HL-60 (cell line): Measurements from ENCODE around the gene FDXACB1.

Experiments
- CTCF ChIP-seq: IDR thresholded peaks from one replicate; pipeline ENCODE4 v1.5.1; 2011; ENCODE audit warnings: low read length, control low read depth, inconsistent platforms; ENCODE audit not compliant: insufficient read depth
- POLR2AphosphoS5 ChIP-seq: IDR thresholded peaks from 2 replicates; pipeline ENCODE4 v1.6.1; 2012; ENCODE audit warnings: low read depth

GRCh38 chr11:111909378-111909777 is 30.4 kb upstream of the FDXACB1 start:
- TF ChIP-seq CTCF (no peak), POLR2AphosphoS5 (no peak)
